ENCODE results near the gene GCSH. TPM values are rescaled to one million over a fixed set of nuclear protein-coding genes. Genes with fewer than 3 reads are reported as not detected.

The GCSH gene
- total and polyA plus RNA-seq, 12 donors, result 26.8 to 53.4 (median 42.9) TPM

DNA sequence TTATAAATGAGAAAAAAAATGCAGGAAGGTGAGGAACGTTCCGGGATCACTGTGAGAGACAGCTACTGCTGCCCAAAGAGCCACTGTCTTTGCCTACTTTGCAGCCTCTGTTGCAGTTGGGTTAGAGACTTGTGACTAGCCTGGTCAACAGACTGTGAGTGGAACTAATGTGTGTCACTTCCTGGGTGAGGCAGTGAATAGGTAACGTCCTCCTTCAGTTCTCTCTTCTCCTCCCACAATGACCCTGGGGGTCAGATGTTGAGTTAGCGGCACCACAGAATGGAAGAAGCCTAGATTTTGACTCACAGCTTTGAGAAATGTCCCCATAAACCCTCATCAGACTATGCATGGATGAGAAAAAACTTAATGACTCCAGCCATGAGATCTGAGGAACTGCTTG lies 24.4 kb downstream of the GCSH start:
- ATAC-seq, result no peak

DNA sequence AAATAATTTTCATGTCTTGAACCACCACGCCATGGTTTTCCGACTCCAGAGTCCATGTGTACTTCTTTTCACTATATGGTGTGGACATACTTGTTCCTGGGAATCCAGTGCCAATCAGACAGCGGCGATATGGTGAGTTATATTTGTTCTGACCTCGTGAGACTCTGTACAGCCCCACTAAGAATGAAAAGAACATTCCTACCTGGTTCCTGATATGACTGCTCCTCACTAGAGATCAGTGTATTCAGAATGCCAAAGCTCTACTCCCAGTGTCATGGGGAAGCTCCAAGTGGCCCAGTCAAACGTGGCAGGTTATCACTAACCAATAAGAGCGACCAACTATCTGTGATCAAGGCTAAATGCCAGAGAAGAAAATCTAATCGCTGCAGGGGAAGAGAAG lies 25.2 kb downstream of the GCSH start:
- Histone ChIP-seq H3K36me3 (no peaks in the 10 kb centered on the region), H3K27me3 (no peaks in the 10 kb centered on the region), H3K9me3 (peaks cover 0 to 4% (median 0%) of the 10 kb centered on the region in 11 donors), H3K27ac (no peak overlapping the region), H3K4me3 (no peak overlapping the region), H3K4me1 (peaks cover 0 to 5% (median 0%) of the 10 kb centered on the region in 9 donors)
- intact Hi-C loops (cut with DNase I), result no loop called here
- WGBS, 2 donors, result 36 to 56% methylated on average over 8 of the region's 8 CpGs
- no peak for TF ChIP-seq CTCF (IDR thresholded peaks at IDR 0.05)
- no peak for DNase-seq
- ATAC-seq, result peak in 3 of 8 donors; percentile 39 to 55 (median 44)

More for the DNA sequence above, 24.4 kb downstream of the GCSH start:
- 81 to 90% methylated on average over 4 of the region's 4 CpGs for WGBS, 2 donors
- H3K36me3 ChIP-seq, result no peaks in the 10 kb centered on the region
- H3K27ac ChIP-seq, result no peak overlapping the region
- intact Hi-C loops (cut with DNase I), result no loop called here
- no peaks in the 10 kb centered on the region for H3K27me3 ChIP-seq
- H3K9me3 ChIP-seq, result peaks cover 0 to 4% (median 0%) of the 10 kb centered on the region in 11 donors
- TF ChIP-seq CTCF (IDR thresholded peaks at IDR 0.05), result no peak
- H3K4me3 ChIP-seq, result no peak overlapping the region
- DNase-seq, result no peak
- H3K4me1 ChIP-seq, result peaks cover 0 to 7% (median 0%) of the 10 kb centered on the region in 9 donors

DNA sequence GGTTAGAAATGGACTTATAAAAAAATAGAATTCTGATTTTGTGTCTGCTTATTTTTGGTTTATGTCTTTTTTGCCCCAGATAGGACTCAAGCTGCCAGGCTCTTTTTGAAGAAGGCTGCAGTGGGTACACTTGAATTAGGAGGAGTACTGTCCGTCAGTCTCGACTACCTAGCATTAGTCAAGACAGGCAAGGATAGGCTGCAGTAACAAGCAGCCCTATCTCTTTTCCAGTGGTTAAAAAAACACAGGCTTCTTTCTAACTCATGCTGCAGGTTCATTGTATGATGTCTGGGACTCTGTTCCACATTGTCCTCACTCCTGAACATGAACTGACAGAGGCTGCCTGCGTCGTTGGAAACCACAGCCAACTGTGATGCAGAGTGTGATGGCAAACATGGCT lies 27.1 kb downstream of the GCSH start:
- WGBS, 2 donors, result 96 to 97% methylated on average over 4 of the region's 4 CpGs
- Histone ChIP-seq H3K9me3 (peaks cover 0 to 4% (median 0%) of the 10 kb centered on the region in 11 donors), H3K4me3 (no peak overlapping the region), H3K4me1 (peaks cover 0 to 5% (median 0%) of the 10 kb centered on the region in 9 donors), H3K27ac (no peak overlapping the region), H3K36me3 (no peaks in the 10 kb centered on the region), H3K27me3 (no peaks in the 10 kb centered on the region)
- no peak for ATAC-seq
- intact Hi-C loops (cut with DNase I), result no loop called here
- no peak for TF ChIP-seq CTCF (IDR thresholded peaks at IDR 0.05)
- DNase-seq, result no peak

DNA sequence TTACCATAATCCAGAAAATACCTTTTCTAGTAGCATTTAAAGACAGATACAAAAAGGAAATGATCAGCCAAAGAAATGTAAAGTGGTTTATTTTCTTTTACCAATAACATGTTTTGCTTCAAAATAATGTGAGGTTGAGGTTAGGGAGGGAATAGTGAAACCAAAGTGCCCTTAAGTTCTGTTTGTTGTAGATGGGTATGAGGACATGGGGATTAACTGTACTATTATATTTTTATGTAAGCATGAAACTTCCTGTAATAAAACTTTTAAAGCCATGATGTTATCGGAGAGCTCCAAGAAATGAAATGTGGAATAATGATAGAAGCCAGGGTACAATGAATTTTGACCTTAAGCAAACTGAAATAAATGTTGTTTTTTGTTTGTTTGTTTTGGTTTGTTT lies 29.0 kb downstream of the GCSH start:
- Histone ChIP-seq H3K27ac (no peak overlapping the region), H3K4me3 (no peak overlapping the region), H3K9me3 (peaks cover 0 to 4% (median 0%) of the 10 kb centered on the region in 11 donors), H3K36me3 (no peaks in the 10 kb centered on the region), H3K27me3 (no peaks in the 10 kb centered on the region), H3K4me1 (peaks cover 0 to 5% (median 0%) of the 10 kb centered on the region in 9 donors)
- WGBS, 2 donors, result 90 to 93% methylated on average over 1 of the region's 1 CpG
- intact Hi-C loops (cut with DNase I), result no loop called here
- ATAC-seq (no peak), DNase-seq (no peak)
- TF ChIP-seq CTCF (IDR thresholded peaks at IDR 0.05), result no peak

All from heart right ventricle (tissue), 16 donors.